ENCODE measurements around the gene TOX2. TPM values are rescaled to one million over a fixed set of nuclear protein-coding genes. Genes with fewer than 3 reads are reported as not detected.

Gene TOX2
- total RNA-seq, 1 experiment from 2014 or later: 1.7 TPM

GRCh38 chr20:43915211-43916072 is 790 bp downstream of the TOX2 start:
- Histone ChIP-seq H3K27me3 (ENCODE audit: insufficient read depth, low read length) (peaks cover 18% of the 10 kb centered on the region; the same call in 1 of the 2 replicates), H2AK5ac (ENCODE audit: insufficient read length, low read length) (no peak overlapping the region), H3K18ac (ENCODE audit: insufficient read length, low read depth, low read length) (no peak overlapping the region), H3K56ac (ENCODE audit: insufficient read length, low read depth, low read length) (no peak overlapping the region), H2BK120ac (ENCODE audit: low read depth, low read length, poor library complexity, severe bottlenecking) (no peak overlapping the region), H4K20me1 (ENCODE audit: control insufficient read depth, insufficient read depth, insufficient read length) (peaks cover 3% of the 10 kb centered on the region), H2BK20ac (ENCODE audit: low read depth, low read length, poor library complexity, severe bottlenecking) (no peak overlapping the region), H3T11ph (ENCODE audit: low read length) (no peak overlapping the region), H2AFZ (ENCODE audit: low read length) (no peak overlapping the region), H3K23ac (ENCODE audit: insufficient read length, low read depth, low read length) (no peak overlapping the region), H3K79me1 (ENCODE audit: insufficient read depth, low read depth, low read length, poor library complexity, severe bottlenecking) (no peaks in the 10 kb centered on the region), H3K23me2 (ENCODE audit: insufficient read length, low read depth, low read length, poor library complexity, severe bottlenecking) (peaks cover 19% of the 10 kb centered on the region), H2BK12ac (ENCODE audit: insufficient read length, low read depth, low read length) (no peak overlapping the region), H4K8ac (replicated peaks; ENCODE audit: insufficient read length, low read depth, low read length) (no peak overlapping the region), H3K27ac (ENCODE audit: insufficient read length, low read depth, low read length) (no peak overlapping the region), H4K5ac (ENCODE audit: insufficient read length, low read depth, low read length) (no peak overlapping the region), H3K79me2 (ENCODE audit: insufficient read depth, low read length) (no peaks in the 10 kb centered on the region), H2BK15ac (ENCODE audit: low read depth, low read length) (no peak overlapping the region), H3K9ac (ENCODE audit: extremely low read depth, insufficient read length, low read length) (no peak overlapping the region), H4K91ac (ENCODE audit: insufficient read length, low read depth, low read length) (no peak overlapping the region), H3K4ac (ENCODE audit: low read depth, low read length) (no peak overlapping the region), H2BK5ac (ENCODE audit: insufficient read length, low read length) (no peak overlapping the region), H3K4me1 (ENCODE audit: insufficient read depth, low read length) (no peaks in the 10 kb centered on the region), H3K4me2 (ENCODE audit: insufficient read depth, insufficient read length, low read length) (peak overlapping the region; percentile 86), H3K9me3 (ENCODE audit: control insufficient read depth, low read depth, low read length) (no peaks in the 10 kb centered on the region), H3K14ac (ENCODE audit: insufficient read depth, low read length) (no peak overlapping the region; the same call in 1 of the 2 replicates)
- H3K4me1 Mint-ChIP-seq: peaks cover 14 to 18% of the 10 kb centered on the region in 2 experiments
- H3K27ac Mint-ChIP-seq: no peak overlapping the region; a peak in 1 of 7 replicates
- WGBS (ENCODE audit: extremely low coverage, insufficient read length, low lambda C conversion rate): no CpG with 5 or more reads among the region's 66 CpGs
- H3K27me3 Mint-ChIP-seq (ENCODE audit: low read depth): peaks cover 66% of the 10 kb centered on the region
- peaks cover 0 to 4% (median 0%) of the 10 kb centered on the region in 3 experiments; a peak in 3 of 7 replicates for H3K36me3 Mint-ChIP-seq (ENCODE audit: insufficient read depth in 1 of 3, low read depth in 3 of 3)
- H3K9me3 Mint-ChIP-seq: peaks cover 16% of the 10 kb centered on the region in 2 experiments; a peak in 4 of 5 replicates
- no peak for TF ChIP-seq CTCF (conservative IDR thresholded peaks at IDR 0.05)
- DNase-seq: peak; percentile 68
- peak overlapping the region; percentile 71 to 90 for H3K4me3 Mint-ChIP-seq
